ENCODE data around the gene HTR7.

GRCh38 chr10:90709727-90710126 is 148.1 kb downstream of the HTR7 start:
- TF ChIP-seq EZH2 (IDR thresholded peaks at IDR 0.05; ENCODE audit: low read length): no peak
- no peak for TF ChIP-seq CTCF (optimal IDR thresholded peaks at IDR 0.05 in 1 of 3, IDR thresholded peaks at IDR 0.05 in 1 of 3, conservative IDR thresholded peaks at IDR 0.05 in 1 of 3; ENCODE audit: extremely low read depth in 1 of 3, insufficient read depth in 2 of 3, low read length in 3 of 3)
